ENCODE results near the gene SLC22A31. TPM values are rescaled to one million over a fixed set of nuclear protein-coding genes. Genes with fewer than 3 reads are reported as not detected.

Gene SLC22A31
- total and polyA plus RNA-seq, 9 of the 15 experiments (the other 6 are each of a cell fraction or from before 2014, with no cell fraction given): 0.29 to 2.2 (median 0.47) TPM; not detected in 3

DNA sequence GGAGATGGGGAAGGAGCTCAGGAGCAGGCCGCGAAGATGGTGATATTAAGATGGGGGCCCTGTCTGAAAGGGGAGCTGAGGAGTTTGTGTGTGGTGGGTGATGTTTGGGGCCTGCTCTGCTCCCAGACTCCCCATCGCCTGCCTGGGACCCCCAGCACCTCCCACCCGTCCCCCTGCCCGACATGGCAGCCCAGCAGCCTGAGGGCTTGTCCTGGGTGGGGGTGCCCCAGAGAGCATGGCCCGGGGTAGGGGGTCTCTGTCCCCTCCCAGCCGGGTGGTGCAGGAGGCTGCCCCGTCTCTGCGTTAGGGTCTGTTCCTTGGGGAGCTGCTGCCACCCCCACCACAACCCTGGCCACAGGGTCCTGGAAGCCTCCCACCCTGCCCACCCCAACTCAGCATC lies 23.6 kb downstream of the SLC22A31 start:
- Histone ChIP-seq H3K4me3 (no peak overlapping the region), H3K27me3 (ENCODE audit: control insufficient read depth in 2 of 2, insufficient read depth in 2 of 2, low read length in 2 of 2) (peaks cover 0 to 49% of the 10 kb centered on the region in 2 experiments; a peak in 2 of 5 replicates), H3K9me3 (replicated peaks; ENCODE audit: control insufficient read depth, insufficient read depth, low read depth, low read length) (no peaks in the 10 kb centered on the region), H4K20me1 (replicated peaks; ENCODE audit: control insufficient read depth, insufficient read depth, low read length) (no peaks in the 10 kb centered on the region; the same call in 1 of the 2 replicates), H3K79me2 (ENCODE audit: control insufficient read depth, insufficient read depth, low read length) (no peaks in the 10 kb centered on the region), H3K4me1 (replicated peaks in 1 of 2; ENCODE audit: control insufficient read depth in 2 of 2, insufficient read depth in 2 of 2, low read length in 2 of 2) (peaks cover 2 to 85% of the 10 kb centered on the region in 2 experiments; a peak in 2 of 5 replicates), H3K36me3 (ENCODE audit: control insufficient read depth, insufficient read depth, low read length) (no peaks in the 10 kb centered on the region), H3K9ac (ENCODE audit: insufficient read depth in 1 of 2, low read depth in 2 of 2, low read length in 2 of 2) (no peak overlapping the region), H2AFZ (ENCODE audit: low read depth, low read length) (no peak overlapping the region), H3K9me1 (ENCODE audit: control insufficient read depth, insufficient read depth, low read length) (no peaks in the 10 kb centered on the region), H3K4me2 (ENCODE audit: insufficient read depth, low read length) (no peak overlapping the region), H3K27ac (ENCODE audit: extremely low read depth, low read depth, low read length) (no peak overlapping the region)
- FAIRE-seq: no peak
- DNase-seq (ENCODE audit: extremely low read depth in 1 of 4, low spot score in 3 of 4): no peak
- intact Hi-C loops (cut with micrococcal nuclease): no loop called here
- in situ Hi-C loops (cut with MboI): no loop called here
- 40% methylated on average over 1 of the region's 9 CpGs for WGBS (ENCODE audit: insufficient coverage, low coverage, missing lambda C conversion rate)
- ChIA-PET CTCF (ENCODE audit: low intra/inter-chr PET ratio) (no interaction called here), POLR2A (interaction anchor here (0.6 to 1.0 kb wide), 2 partner anchors 16 to 28 kb away, joined by 3 read pairs; no protein-coding TSS in a partner anchor)
- no peak for ATAC-seq
- BruUV-seq (replicated peaks): no TSS peak
- TF ChIP-seq GATAD2A (IDR thresholded peaks at IDR 0.05) (no peak), PTTG1 (tag; IDR thresholded peaks at IDR 0.05; ENCODE audit: low read depth) (no peak), CXXC5 (CRISPR knock-in tag; IDR thresholded peaks at IDR 0.05) (no peak), KLF16 (IDR thresholded peaks at IDR 0.05) (no peak), ETS2 (tag; IDR thresholded peaks at IDR 0.05; ENCODE audit: borderline replicate concordance, poor library complexity, severe bottlenecking) (no peak), SMARCA5 (IDR thresholded peaks at IDR 0.05) (no peak), NR2C2 (CRISPR knock-in tag; IDR thresholded peaks at IDR 0.05) (no peak), NR2C2 (tag; IDR thresholded peaks at IDR 0.05) (no peak), ZFP1 (CRISPR knock-in tag; IDR thresholded peaks at IDR 0.05) (no peak), ASH1L (IDR thresholded peaks at IDR 0.05; ENCODE audit: borderline replicate concordance, low read depth, partially characterized antibody) (no peak), SNRNP70 (optimal IDR thresholded peaks at IDR 0.05; ENCODE audit: low read depth, low read length) (no peak), ZKSCAN1 (IDR thresholded peaks at IDR 0.05; ENCODE audit: low read depth, low read length) (no peak), CCAR2 (IDR thresholded peaks at IDR 0.05; ENCODE audit: low read depth, low read length) (no peak), TAF7 (tag; IDR thresholded peaks at IDR 0.05) (no peak), HDAC3 (IDR thresholded peaks at IDR 0.05; ENCODE audit: borderline replicate concordance, partially characterized antibody) (no peak), ZNF24 (IDR thresholded peaks at IDR 0.05) (no peak)
- TF ChIP-seq, protein P1, sequence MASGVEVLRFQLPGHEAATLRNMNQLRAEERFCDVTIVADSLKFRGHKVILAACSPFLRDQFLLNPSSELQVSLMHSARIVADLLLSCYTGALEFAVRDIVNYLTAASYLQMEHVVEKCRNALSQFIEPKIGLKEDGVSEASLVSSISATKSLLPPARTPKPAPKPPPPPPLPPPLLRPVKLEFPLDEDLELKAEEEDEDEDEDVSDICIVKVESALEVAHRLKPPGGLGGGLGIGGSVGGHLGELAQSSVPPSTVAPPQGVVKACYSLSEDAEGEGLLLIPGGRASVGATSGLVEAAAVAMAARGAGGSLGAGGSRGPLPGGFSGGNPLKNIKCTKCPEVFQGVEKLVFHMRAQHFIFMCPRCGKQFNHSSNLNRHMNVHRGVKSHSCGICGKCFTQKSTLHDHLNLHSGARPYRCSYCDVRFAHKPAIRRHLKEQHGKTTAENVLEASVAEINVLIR (CRISPR knock-in tag; IDR thresholded peaks at IDR 0.05): no peak
- TF ChIP-seq, protein P2, sequence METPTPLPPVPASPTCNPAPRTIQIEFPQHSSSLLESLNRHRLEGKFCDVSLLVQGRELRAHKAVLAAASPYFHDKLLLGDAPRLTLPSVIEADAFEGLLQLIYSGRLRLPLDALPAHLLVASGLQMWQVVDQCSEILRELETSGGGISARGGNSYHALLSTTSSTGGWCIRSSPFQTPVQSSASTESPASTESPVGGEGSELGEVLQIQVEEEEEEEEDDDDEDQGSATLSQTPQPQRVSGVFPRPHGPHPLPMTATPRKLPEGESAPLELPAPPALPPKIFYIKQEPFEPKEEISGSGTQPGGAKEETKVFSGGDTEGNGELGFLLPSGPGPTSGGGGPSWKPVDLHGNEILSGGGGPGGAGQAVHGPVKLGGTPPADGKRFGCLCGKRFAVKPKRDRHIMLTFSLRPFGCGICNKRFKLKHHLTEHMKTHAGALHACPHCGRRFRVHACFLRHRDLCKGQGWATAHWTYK (CRISPR knock-in tag; IDR thresholded peaks at IDR 0.05): no peak
